ENCODE data around the gene TERF2IP. TPM values are rescaled to one million over a fixed set of nuclear protein-coding genes. Genes with fewer than 3 reads are reported as not detected.

TERF2IP gene
- total RNA-seq, 4 donors from 2014 or later = 48.2 to 77.2 (median 52.7) TPM

DNA sequence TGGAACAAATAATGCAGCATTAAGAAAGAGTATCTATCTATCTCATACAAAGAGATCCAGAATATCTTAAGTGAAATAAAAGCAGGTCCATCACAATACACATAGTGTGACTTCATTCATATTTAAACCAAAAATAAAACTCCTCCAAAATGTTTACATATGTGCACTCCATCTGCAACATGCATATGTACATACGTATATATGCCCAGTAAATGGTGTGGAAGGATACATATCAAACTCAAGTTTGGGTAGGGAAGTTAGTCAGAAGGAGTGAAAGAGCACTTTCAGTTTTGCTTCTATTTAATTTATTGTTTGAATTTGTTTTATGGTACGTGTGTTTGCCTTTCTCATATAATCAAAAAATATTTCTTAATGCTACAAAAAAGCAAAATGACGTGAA lies 12.5 kb upstream of the TERF2IP start:
- DNase-seq (ENCODE audit: low spot score) (no peak), ATAC-seq (ENCODE audit: low FRiP score) (no peak)
- TF ChIP-seq, protein P1, sequence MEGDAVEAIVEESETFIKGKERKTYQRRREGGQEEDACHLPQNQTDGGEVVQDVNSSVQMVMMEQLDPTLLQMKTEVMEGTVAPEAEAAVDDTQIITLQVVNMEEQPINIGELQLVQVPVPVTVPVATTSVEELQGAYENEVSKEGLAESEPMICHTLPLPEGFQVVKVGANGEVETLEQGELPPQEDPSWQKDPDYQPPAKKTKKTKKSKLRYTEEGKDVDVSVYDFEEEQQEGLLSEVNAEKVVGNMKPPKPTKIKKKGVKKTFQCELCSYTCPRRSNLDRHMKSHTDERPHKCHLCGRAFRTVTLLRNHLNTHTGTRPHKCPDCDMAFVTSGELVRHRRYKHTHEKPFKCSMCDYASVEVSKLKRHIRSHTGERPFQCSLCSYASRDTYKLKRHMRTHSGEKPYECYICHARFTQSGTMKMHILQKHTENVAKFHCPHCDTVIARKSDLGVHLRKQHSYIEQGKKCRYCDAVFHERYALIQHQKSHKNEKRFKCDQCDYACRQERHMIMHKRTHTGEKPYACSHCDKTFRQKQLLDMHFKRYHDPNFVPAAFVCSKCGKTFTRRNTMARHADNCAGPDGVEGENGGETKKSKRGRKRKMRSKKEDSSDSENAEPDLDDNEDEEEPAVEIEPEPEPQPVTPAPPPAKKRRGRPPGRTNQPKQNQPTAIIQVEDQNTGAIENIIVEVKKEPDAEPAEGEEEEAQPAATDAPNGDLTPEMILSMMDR (IDR thresholded peaks at IDR 0.05) = no peak

DNA sequence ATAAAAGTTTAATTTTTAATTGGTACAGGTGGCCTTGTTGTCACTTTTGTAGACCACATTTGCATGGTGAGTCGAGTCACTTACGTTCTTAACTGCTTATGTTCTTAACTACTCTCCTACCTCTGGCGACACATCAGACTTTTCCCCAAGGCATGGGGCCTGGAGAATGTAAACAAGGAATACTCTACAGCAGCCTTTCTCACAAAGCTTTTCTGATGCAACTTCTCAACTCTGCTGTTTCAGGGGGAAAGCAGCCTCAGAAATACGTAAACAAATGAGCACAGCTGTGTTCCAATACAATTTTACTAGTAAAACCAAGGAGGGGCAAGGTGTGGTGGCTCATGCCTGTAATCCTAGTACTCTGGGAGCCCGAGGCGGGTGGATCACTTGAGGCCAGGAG lies 7.0 kb upstream of the TERF2IP start:
- TF ChIP-seq, protein P1 (IDR thresholded peaks at IDR 0.05) = no peak
- no peak for DNase-seq (ENCODE audit: low spot score)
- ATAC-seq (ENCODE audit: low FRiP score) = no peak

DNA sequence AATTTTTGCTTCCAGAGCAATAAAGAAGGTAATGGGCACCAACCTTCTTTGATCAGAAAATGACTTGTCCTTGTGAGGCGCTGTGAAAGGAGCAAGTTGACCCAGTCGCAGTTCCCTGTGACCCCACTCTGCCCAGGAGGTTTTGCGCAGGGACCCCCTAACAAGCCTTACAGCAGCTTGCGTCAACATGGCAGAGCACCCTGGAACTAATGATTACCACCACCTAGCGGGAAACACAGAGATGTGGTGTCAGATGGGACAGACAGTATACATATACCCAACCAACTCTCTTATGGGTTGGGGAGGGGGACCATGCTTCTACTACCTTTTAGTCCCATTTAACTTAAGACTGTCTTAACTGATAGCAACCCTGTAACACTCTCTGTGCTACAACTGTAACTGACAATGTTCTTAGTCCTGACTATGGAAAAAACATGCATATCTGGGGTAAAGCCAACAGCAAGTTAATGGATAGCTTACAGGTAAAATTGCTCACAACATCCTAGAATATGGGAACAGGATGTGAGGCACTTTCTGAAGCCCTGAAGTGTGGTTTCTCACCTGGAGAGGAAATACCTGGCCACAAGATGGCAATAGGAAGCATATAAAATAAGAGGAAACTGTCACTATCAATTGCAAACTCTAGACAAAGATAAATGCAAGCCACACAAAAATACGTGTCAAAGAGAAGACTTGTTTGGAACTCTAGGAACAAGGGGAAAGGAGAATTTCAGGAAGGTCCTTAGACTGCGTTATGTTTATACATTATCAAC lies 3.1 kb upstream of the TERF2IP start:
- ATAC-seq (ENCODE audit: low FRiP score) (no peak), DNase-seq (ENCODE audit: low spot score) (no peak)
- TF ChIP-seq, protein P1 (IDR thresholded peaks at IDR 0.05) = no peak

DNA sequence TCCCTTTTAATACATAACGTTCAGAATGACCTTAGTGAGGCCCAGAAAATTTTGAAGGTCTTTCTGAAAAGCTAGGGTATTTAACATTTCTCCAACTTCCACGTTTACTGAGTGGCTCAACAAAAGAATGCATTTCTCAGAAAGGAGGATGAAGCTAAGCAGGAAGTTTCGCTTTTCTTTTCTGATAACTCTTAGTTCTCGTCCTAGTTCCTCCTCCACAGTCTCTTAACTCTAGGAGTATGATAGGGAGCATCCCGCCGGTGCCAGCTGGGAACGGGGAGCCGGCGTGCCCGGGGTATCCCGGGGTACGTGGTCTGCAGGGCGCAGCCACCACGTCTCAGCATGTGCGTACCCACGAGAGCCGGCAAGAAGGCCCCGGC lies 471 bp upstream of the TERF2IP start:
- ATAC-seq (ENCODE audit: low FRiP score) = peak; percentile 40
- no peak for DNase-seq (ENCODE audit: low spot score)
- TF ChIP-seq, protein P1 (IDR thresholded peaks at IDR 0.05) = no peak

DNA sequence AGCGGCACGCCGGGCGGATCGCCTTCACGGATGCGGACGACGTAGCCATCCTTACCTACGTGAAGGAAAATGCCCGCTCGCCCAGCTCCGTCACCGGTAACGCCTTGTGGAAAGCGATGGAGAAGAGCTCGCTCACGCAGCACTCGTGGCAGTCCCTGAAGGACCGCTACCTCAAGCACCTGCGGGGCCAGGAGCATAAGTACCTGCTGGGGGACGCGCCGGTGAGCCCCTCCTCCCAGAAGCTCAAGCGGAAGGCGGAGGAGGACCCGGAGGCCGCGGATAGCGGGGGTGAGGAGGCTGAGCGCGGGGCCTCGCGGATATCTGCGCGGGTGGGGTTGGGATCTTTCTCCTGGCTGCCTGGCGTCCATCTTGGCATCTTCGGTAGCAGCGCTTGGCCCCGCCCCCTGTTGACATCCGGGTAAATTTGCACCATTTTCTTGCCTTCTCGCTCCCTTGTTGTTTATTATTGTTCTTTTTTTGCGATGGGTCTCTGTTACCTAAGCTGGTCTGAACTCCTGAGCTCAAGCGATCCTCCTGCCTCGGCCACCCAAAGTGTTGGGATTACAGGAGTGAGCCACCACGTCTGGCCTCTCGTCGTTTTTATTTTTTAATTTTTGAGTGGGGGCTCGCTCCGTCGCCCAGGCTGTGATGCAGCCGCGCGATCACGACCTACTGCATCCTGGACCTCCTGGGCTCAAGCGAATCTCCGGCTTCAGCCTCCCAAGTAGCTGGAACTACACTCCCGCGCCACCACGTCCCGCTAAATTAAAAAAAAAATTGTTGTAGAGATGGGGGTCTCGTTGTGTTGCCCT lies 898 bp downstream of the TERF2IP start:
- DNase-seq (ENCODE audit: low spot score) = peak; percentile 81
- TF ChIP-seq, protein P1 (IDR thresholded peaks at IDR 0.05) = no peak
- ATAC-seq (ENCODE audit: low FRiP score) = peak; percentile 46

DNA sequence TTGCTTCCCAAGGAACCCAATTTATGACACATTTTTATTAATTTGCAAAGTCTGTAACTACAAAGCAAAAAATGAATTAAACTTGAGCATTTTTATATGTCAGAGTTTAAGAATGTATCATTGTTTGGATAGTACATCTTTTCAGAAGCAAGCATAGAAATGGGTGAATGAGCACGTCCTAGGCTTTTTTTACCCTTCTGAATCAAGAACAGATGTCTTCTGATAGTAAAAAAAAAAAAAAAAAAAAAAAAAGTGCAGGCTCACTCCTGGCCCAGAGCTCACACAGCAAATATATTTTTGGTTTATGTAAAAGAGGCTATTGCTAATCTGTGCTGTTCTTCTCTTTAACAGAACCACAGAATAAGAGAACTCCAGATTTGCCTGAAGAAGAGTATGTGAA lies 6.3 kb downstream of the TERF2IP start:
- TF ChIP-seq, protein P1 (IDR thresholded peaks at IDR 0.05) = no peak
- no peak for ATAC-seq (ENCODE audit: low FRiP score)

More for the DNA sequence above, 6.3 kb downstream of the TERF2IP start:
- no peak for DNase-seq (ENCODE audit: low spot score)

Measured in omental fat pad (tissue), 4 donors.